ENCODE results near the gene LYRM1.

LYRM1 gene

GRCh38 chr16:20950294-20950693 is 49.7 kb downstream of the LYRM1 start:
- H3K36me3 ChIP-seq = no peaks in the 10 kb centered on the region
- no peak overlapping the region for H3K4me3 ChIP-seq (ENCODE audit: low read depth, low read length)
- DNase-seq = no peak
- no peaks in the 10 kb centered on the region for H3K9me3 ChIP-seq (ENCODE audit: severe bottlenecking)
- no peaks in the 10 kb centered on the region for H3K27me3 ChIP-seq (ENCODE audit: insufficient read depth, low read depth, severe bottlenecking)
- H3K27ac ChIP-seq = no peak overlapping the region
- TF ChIP-seq, protein P1, sequence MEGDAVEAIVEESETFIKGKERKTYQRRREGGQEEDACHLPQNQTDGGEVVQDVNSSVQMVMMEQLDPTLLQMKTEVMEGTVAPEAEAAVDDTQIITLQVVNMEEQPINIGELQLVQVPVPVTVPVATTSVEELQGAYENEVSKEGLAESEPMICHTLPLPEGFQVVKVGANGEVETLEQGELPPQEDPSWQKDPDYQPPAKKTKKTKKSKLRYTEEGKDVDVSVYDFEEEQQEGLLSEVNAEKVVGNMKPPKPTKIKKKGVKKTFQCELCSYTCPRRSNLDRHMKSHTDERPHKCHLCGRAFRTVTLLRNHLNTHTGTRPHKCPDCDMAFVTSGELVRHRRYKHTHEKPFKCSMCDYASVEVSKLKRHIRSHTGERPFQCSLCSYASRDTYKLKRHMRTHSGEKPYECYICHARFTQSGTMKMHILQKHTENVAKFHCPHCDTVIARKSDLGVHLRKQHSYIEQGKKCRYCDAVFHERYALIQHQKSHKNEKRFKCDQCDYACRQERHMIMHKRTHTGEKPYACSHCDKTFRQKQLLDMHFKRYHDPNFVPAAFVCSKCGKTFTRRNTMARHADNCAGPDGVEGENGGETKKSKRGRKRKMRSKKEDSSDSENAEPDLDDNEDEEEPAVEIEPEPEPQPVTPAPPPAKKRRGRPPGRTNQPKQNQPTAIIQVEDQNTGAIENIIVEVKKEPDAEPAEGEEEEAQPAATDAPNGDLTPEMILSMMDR (IDR thresholded peaks at IDR 0.05; ENCODE audit: low read depth, low read length) = no peak

DNA sequence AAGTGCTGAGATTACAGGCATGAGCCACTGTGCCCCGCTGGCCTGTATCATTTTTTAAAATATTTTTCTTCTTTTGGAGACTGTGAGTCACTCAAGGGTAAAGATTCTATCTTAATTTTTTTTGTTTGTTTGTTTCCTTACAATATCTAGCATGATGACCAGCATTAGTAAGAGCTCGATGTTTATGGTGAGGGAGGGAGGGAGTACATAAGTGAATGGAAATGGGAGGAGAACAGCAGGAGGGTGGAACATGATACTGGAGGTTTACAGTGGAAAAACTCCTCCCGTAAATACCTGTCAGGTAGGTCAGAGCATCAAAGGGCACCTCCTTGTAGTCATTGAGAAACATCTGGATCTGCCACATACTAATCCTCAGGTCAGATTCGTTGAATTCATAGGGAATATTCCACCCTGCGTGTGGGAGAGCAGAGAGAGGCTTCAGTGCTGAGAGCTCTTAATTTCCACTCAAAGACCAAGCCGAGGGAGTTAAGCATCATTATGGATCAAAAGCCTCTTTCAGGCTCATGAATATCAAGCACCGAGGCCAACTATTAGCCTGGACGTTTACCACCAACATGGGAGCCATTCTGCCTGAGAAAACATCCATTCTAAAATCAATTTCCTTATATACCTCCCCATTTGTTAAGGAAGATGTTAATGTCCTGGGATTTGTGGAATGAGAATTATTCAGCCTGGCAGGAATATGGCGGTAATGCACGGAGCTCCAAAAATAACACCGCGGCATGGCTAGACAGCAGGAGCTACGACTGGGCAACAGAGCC is 51.8 kb downstream of the LYRM1 start:
- no peaks in the 10 kb centered on the region for H3K36me3 ChIP-seq
- H3K27ac ChIP-seq = no peak overlapping the region
- DNase-seq = no peak
- TF ChIP-seq, protein P1 (IDR thresholded peaks at IDR 0.05; ENCODE audit: low read depth, low read length) = no peak
- H3K27me3 ChIP-seq (ENCODE audit: insufficient read depth, low read depth, severe bottlenecking) = no peaks in the 10 kb centered on the region
- H3K9me3 ChIP-seq (ENCODE audit: severe bottlenecking) = no peaks in the 10 kb centered on the region
- H3K4me3 ChIP-seq (ENCODE audit: low read depth, low read length) = no peak overlapping the region

GRCh38 chr16:20954574-20954973 is 54.0 kb downstream of the LYRM1 start:
- H3K27ac ChIP-seq = no peak overlapping the region
- TF ChIP-seq, protein P1 (IDR thresholded peaks at IDR 0.05; ENCODE audit: low read depth, low read length) = no peak
- no peak for DNase-seq
- H3K36me3 ChIP-seq = no peaks in the 10 kb centered on the region
- no peaks in the 10 kb centered on the region for H3K27me3 ChIP-seq (ENCODE audit: insufficient read depth, low read depth, severe bottlenecking)
- H3K9me3 ChIP-seq (ENCODE audit: severe bottlenecking) = no peaks in the 10 kb centered on the region
- no peak overlapping the region for H3K4me3 ChIP-seq (ENCODE audit: low read depth, low read length)

GRCh38 chr16:20956319-20956718 is 55.7 kb downstream of the LYRM1 start:
- no peak for DNase-seq
- H3K9me3 ChIP-seq (ENCODE audit: severe bottlenecking) = no peaks in the 10 kb centered on the region
- H3K27ac ChIP-seq = no peak overlapping the region
- H3K27me3 ChIP-seq (ENCODE audit: insufficient read depth, low read depth, severe bottlenecking) = no peaks in the 10 kb centered on the region
- no peak overlapping the region for H3K4me3 ChIP-seq (ENCODE audit: low read depth, low read length)
- H3K36me3 ChIP-seq = no peaks in the 10 kb centered on the region
- TF ChIP-seq, protein P1 (IDR thresholded peaks at IDR 0.05; ENCODE audit: low read depth, low read length) = no peak

GRCh38 chr16:20957153-20957552 is 56.6 kb downstream of the LYRM1 start:
- no peaks in the 10 kb centered on the region for H3K27me3 ChIP-seq (ENCODE audit: insufficient read depth, low read depth, severe bottlenecking)
- DNase-seq = no peak
- TF ChIP-seq, protein P1 (IDR thresholded peaks at IDR 0.05; ENCODE audit: low read depth, low read length) = no peak
- no peak overlapping the region for H3K27ac ChIP-seq
- H3K9me3 ChIP-seq (ENCODE audit: severe bottlenecking) = no peaks in the 10 kb centered on the region
- no peaks in the 10 kb centered on the region for H3K36me3 ChIP-seq
- H3K4me3 ChIP-seq (ENCODE audit: low read depth, low read length) = no peak overlapping the region

- TF ChIP-seq, protein P1 (IDR thresholded peaks at IDR 0.05; ENCODE audit: low read depth, low read length) = no peak
- Histone ChIP-seq H3K36me3 (no peaks in the 10 kb centered on the region), H3K9me3 (ENCODE audit: severe bottlenecking) (peaks cover 7% of the 10 kb centered on the region), H3K4me3 (ENCODE audit: low read depth, low read length) (no peak overlapping the region), H3K27me3 (ENCODE audit: insufficient read depth, low read depth, severe bottlenecking) (no peaks in the 10 kb centered on the region), H3K27ac (no peak overlapping the region)
- no peak for DNase-seq
Measured at GRCh38 chr16:20960899-20961298, 60.3 kb downstream of the LYRM1 start.
